ENCODE data around the gene ARHGEF16. TPM values are rescaled to one million over a fixed set of nuclear protein-coding genes. Genes with fewer than 3 reads are reported as not detected.

The ARHGEF16 gene
- total RNA-seq, 6 donors from 2014 or later: 11.9 to 28.9 (median 13.4) TPM

GRCh38 chr1:3425486-3426215 lies 28.8 kb upstream of the ARHGEF16 start:
- peaks cover 5 to 10% (median 7%) of the 10 kb centered on the region in 4 donors for H3K4me1 ChIP-seq
- H3K9me3 ChIP-seq: no peaks in the 10 kb centered on the region
- no peaks in the 10 kb centered on the region for H3K27me3 ChIP-seq
- 90 to 92% methylated on average over 18 to 44 of the region's 44 CpGs for WGBS, 2 donors
- ATAC-seq (ENCODE audit: low FRiP score in 2 of 2): no peak
- no peaks in the 10 kb centered on the region for H3K36me3 ChIP-seq
- no peak for TF ChIP-seq POLR2AphosphoS5 (IDR thresholded peaks at IDR 0.05)
- TF ChIP-seq POLR2A (IDR thresholded peaks at IDR 0.05): no peak
- TF ChIP-seq, protein P1, sequence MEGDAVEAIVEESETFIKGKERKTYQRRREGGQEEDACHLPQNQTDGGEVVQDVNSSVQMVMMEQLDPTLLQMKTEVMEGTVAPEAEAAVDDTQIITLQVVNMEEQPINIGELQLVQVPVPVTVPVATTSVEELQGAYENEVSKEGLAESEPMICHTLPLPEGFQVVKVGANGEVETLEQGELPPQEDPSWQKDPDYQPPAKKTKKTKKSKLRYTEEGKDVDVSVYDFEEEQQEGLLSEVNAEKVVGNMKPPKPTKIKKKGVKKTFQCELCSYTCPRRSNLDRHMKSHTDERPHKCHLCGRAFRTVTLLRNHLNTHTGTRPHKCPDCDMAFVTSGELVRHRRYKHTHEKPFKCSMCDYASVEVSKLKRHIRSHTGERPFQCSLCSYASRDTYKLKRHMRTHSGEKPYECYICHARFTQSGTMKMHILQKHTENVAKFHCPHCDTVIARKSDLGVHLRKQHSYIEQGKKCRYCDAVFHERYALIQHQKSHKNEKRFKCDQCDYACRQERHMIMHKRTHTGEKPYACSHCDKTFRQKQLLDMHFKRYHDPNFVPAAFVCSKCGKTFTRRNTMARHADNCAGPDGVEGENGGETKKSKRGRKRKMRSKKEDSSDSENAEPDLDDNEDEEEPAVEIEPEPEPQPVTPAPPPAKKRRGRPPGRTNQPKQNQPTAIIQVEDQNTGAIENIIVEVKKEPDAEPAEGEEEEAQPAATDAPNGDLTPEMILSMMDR (IDR thresholded peaks at IDR 0.05): no peak
- TF ChIP-seq EP300 (IDR thresholded peaks at IDR 0.05): no peak
- H3K27ac ChIP-seq: no peak overlapping the region
- H3K4me3 ChIP-seq: no peak overlapping the region
- peak in 1 of 2 donors; percentile 65 for DNase-seq

GRCh38 chr1:3426956-3427535 lies 27.4 kb upstream of the ARHGEF16 start:
- Histone ChIP-seq H3K27me3 (no peaks in the 10 kb centered on the region), H3K4me1 (peaks cover 5 to 10% (median 7%) of the 10 kb centered on the region in 4 donors), H3K36me3 (peaks cover 0 to 3% (median 0%) of the 10 kb centered on the region in 4 donors), H3K27ac (no peak overlapping the region), H3K4me3 (no peak overlapping the region), H3K9me3 (no peaks in the 10 kb centered on the region)
- WGBS, 2 donors: 89 to 91% methylated on average over 17 to 18 of the region's 20 CpGs
- DNase-seq: no peak
- no peak for ATAC-seq (ENCODE audit: low FRiP score in 2 of 2)
- TF ChIP-seq, protein P1 (IDR thresholded peaks at IDR 0.05): no peak
- TF ChIP-seq POLR2A (IDR thresholded peaks at IDR 0.05) (no peak), POLR2AphosphoS5 (IDR thresholded peaks at IDR 0.05) (no peak), EP300 (IDR thresholded peaks at IDR 0.05) (no peak)

GRCh38 chr1:3427711-3428704 lies 26.5 kb upstream of the ARHGEF16 start:
- Histone ChIP-seq H3K9me3 (no peaks in the 10 kb centered on the region), H3K4me1 (peaks cover 3 to 6% (median 5%) of the 10 kb centered on the region in 4 donors), H3K27me3 (no peaks in the 10 kb centered on the region), H3K36me3 (peaks cover 0 to 3% (median 0%) of the 10 kb centered on the region in 4 donors), H3K27ac (no peak overlapping the region), H3K4me3 (no peak overlapping the region)
- ATAC-seq (ENCODE audit: low FRiP score in 2 of 2) (no peak), DNase-seq (peak in 1 of 2 donors; percentile 65)
- TF ChIP-seq POLR2A (IDR thresholded peaks at IDR 0.05) (no peak), EP300 (IDR thresholded peaks at IDR 0.05) (no peak), POLR2AphosphoS5 (IDR thresholded peaks at IDR 0.05) (no peak)
- TF ChIP-seq, protein P1 (IDR thresholded peaks at IDR 0.05): no peak
- 90 to 97% methylated on average over 12 to 43 of the region's 43 CpGs for WGBS, 2 donors

GRCh38 chr1:3428899-3429298 lies 25.6 kb upstream of the ARHGEF16 start:
- H3K4me3 ChIP-seq: no peak overlapping the region
- 91 to 93% methylated on average over 9 of the region's 9 CpGs for WGBS, 2 donors
- H3K4me1 ChIP-seq: peaks cover 0 to 5% (median 0%) of the 10 kb centered on the region in 4 donors
- no peaks in the 10 kb centered on the region for H3K9me3 ChIP-seq
- DNase-seq (no peak), ATAC-seq (ENCODE audit: low FRiP score in 2 of 2) (no peak)
- no peaks in the 10 kb centered on the region for H3K27me3 ChIP-seq
- peaks cover 0 to 6% (median 0%) of the 10 kb centered on the region in 4 donors for H3K36me3 ChIP-seq
- no peak for TF ChIP-seq EP300 (IDR thresholded peaks at IDR 0.05)
- TF ChIP-seq POLR2A (IDR thresholded peaks at IDR 0.05): no peak
- TF ChIP-seq, protein P1 (IDR thresholded peaks at IDR 0.05): no peak
- no peak for TF ChIP-seq POLR2AphosphoS5 (IDR thresholded peaks at IDR 0.05)
- H3K27ac ChIP-seq: no peak overlapping the region
